GM19324 (cell line): Measurements from ENCODE around the gene TIMP2.
"Not testable (repeated sequence)": the region's sequence is repeated elsewhere in the genome, so short reads cannot be mapped to it uniquely, and the experiment has no call there.

ENCODE experiments used
- ATAC-seq: cut with Tn5 transposase; IDR thresholded peaks from one replicate; pipeline ENCODE4 v1.9.1; 2021; ENCODE audit warnings: mild to moderate bottlenecking, moderate library complexity; ENCODE audit not compliant: unreplicated experiment, low FRiP score

Gene TIMP2

DNA sequence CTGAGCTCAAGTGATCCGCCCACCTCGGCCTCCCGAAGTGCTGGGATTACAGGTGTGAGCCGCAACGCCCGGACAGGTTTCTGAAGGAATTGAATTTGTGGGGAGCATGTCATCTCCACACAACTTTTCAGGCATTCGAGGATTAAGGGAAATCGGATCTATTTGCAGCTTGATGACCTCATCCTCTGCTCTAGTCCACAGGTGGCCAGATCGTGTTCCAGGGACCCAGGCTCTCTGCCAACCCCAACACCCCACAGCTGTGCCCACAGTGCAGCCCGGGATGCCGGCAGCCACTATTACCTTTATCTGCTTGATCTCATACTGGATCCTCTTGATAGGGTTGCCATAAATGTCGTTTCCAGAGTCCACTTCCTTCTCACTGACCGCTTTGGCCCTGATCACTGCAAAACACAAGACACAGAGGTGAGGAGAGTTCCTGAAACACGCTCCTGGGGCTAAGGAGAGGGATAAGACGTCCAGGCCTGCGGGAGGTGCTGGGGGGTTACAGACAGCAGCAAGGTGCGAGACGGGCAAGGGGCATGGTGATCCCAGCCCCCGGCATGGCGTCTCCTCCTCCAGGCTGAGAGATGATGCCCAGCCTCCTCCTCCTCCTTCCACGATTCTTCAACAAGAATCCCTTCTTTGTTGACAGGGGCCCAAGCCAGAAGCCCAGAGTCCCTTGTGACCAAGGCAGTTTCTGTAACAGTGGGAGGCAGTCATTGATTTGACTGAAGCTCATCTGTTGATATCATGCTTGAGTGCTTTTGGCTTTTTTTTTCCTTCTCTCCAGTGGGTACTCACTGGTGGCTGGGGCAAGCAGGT is 51.5 kb downstream of the TIMP2 start:
- no peak for ATAC-seq

DNA sequence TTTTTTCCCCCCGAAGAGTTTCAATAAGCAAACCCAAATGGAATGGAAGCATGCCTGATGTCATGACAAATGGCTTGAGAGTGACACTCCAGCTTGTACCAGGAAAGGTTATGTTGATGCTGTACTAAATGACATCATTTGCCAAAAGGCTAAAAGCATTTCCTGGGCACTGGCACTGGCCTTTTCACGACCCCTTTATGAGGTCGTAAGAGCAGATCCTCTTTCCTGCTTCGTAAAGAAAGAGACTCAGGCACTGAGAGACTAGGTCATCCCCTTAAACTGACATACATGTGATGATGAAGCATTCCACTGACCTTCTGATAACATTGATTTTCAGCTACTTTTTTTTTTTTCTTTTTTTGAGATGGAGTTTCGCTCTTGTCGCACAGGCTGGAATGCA is 52.7 kb downstream of the TIMP2 start:
- no peak for ATAC-seq

DNA sequence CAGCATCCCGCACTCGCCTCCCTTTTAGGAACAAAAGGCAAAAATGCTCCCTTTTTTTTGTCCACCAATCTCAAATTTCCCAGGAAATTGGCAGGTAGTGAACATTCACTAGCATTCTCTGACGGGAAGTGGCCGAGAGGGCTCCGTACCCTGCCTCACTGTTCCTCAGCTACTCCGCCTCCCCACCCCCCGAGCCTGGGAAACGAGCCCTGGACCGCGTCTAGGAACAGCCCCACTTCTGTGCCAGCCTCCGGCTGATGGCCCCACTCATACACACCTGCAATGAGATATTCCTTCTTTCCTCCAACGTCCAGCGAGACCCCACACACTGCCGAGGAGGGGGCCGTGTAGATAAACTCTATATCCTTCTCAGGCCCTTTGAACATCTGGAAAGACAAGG is 54.6 kb downstream of the TIMP2 start:
- ATAC-seq = no peak

DNA sequence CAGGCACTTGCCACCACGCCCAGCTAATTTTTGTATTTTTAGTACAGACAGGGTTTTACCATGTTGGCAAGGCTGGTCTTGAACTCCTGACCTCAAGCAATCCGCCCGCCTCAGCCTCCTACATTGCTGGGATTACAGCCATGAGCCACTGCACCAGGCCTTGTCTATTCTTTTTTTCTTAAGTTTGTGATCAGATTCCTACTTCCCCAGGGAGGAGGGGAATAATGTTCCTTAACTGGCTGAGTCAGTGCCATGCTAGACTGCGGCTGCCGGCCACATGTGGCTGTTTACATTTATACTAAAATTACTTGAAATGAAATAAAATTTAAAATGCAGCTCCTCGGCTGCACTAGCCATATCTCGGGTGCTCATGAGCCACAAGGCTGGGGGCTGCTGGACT is 56.8 kb downstream of the TIMP2 start:
- no peak for ATAC-seq

DNA sequence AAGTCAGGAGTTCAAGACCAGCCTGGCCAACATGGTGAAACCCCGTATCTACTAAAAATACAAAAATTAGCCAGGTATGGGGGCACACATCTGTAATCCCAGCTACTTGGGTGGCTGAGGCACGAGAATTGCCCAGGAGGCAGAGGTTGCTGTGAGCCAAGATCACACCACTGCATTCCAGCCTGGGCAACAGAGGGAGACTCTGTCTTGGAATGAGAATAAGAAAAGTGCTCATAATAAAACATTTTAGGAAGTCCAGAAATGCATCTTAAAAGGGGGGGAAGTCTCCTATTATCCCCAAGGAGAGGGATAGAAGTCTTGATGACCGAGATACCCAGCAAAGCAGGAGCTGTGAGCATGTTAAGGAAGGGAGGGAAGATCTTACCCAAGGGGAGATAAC is 58.1 kb downstream of the TIMP2 start:
- not testable (repeated sequence) for ATAC-seq

DNA sequence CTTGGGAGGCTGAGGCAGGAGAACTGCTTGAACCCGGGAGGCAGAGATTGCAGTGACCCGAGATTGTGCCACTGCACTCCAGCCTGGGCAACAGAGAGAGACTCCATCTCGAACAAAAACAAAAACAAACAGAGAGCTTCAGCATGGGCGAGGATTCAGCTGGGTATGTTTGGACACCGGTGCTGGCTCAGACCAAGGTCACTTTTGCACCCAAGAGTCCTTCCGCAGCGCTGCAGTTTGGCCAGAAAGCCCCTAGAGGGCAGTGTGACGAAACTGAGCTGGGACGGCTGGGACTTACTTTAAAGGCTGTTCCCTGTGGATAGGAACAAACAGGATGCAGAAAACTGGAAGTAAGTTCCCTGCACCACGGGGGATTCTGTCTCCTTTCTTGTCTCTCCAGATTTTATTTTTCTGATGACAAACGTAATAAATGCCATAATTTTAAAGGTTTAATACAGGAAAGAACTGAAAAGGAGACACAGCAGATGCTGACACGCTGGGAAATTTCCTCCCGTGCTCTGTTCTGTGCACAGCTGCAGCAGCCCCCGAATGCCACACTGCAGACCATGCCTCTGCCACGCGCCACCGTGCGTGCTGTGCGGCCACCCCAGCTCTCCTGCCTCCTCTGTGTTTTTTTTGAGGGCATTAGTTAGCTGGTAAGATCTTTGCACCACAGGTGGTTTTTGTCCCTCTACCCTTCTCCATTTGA is 59.4 kb downstream of the TIMP2 start:
- ATAC-seq = no peak

DNA sequence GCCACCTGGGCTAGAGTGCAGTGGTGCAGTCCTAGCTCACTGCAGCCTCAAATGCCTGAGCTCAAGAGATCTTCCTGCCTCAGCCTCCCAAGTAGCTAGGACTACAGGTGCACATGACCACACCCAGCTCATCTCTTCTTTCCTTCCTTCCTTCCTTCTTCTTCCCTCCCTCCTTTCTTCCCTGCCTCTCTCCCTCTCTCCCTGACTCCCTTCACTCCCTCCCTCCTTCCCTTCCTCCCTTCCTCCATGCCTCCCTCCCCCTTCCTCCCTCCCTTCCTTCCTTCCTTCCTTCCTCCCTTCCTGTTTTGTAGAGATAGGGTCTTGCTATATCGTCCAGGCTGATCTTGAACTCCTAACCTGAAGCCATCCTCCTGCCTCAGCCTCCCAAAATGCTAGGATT is 61.1 kb downstream of the TIMP2 start:
- no peak for ATAC-seq

DNA sequence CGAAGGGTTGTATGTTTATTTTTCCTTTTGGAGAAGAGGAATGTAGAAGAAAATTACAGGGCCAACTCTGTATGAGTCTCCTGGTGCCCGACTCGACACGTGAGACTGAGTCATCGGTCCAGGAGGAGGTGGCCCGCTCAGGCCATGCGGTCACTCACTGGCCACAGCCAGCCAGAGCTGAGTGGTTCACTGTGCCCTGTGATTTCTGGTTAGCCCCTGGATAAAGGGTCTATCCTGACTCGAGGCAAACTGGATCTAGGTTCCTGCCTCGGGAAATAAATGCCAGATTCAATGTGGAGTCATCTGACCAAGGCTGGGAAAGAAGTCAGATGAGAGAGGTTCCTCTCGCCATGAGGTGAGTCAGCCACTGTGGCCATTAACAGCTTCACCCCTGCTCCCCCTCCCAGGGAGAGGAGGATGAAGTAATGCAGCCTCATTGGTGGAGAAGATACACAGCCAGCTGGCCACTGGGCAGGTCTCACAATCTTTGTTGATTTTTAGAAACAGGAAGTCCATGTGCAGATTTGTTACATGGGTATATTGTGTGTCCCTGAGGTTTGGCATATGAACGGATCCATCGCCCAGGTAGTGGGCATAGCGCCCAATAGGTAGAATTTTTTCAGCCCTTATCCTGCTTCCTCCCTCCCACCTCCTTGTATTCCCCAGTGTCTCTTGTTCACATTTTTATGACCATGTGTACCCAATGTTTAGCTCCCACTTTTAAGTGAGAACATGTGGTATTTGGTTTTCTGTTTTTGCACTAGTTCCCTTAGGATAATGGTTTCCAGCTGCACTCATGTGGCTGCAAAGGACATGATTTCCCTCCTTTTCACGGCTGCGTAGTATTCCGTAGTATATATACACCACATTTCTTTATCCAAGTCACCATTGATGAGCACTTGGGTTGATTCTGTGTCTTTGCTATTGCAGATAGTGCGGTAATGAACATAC is 62.8 kb downstream of the TIMP2 start:
- ATAC-seq = no peak

DNA sequence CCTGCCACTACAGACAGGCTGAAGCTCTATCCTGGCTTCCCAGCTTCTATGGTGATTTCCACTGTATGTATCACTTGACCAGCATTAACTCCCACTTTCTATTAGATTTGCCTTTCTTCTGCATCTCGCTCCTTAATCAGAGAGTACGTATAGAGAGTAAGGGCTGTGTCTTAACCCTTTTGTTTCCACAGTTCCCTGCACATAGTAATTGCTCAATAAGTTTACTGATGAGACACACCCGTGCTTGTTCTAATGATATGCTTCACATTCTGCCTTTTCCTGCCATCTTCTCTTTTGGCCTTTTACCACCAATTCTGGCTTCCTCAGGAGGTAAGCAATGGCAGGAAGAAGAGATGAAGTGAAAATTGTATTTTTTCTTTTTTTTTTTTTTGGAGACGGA is 64.0 kb downstream of the TIMP2 start:
- ATAC-seq = no peak

DNA sequence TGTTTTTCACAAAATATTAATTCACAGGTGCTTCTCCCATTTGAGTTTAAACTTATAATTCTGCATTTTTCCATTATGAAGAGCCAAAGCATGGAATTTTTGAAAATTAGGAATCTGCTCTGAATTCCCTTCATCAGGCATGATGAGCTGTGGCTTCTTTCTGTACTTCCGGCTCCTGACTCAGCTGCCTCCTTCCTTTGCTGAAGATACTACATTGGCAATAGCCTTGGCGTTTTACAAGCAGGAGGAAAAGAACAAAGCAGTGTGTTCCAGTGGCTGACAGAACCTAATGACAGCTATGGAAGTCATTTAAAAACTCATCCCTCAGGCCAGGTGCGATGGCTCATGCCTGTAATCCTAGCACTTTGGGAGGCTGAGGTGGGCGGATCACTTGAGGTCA is 66.1 kb downstream of the TIMP2 start:
- ATAC-seq = no peak

DNA sequence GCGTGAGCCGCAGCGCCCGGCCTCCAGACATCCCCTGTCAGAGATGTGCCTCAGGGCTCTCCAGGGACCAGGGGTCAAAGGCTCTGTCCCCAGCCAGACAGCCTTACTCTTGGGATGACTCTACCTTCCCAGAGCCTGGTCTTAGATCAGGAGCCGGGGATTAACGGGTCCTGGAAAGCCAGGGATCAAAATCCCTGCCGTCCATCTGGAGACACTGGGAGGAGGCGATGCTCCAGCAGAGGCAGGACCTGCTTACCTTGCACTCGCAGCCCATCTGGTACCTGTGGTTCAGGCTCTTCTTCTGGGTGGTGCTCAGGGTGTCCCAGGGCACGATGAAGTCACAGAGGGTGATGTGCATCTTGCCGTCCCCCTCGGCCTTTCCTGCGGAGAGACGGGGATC is 67.9 kb downstream of the TIMP2 start:
- ATAC-seq = no peak

DNA sequence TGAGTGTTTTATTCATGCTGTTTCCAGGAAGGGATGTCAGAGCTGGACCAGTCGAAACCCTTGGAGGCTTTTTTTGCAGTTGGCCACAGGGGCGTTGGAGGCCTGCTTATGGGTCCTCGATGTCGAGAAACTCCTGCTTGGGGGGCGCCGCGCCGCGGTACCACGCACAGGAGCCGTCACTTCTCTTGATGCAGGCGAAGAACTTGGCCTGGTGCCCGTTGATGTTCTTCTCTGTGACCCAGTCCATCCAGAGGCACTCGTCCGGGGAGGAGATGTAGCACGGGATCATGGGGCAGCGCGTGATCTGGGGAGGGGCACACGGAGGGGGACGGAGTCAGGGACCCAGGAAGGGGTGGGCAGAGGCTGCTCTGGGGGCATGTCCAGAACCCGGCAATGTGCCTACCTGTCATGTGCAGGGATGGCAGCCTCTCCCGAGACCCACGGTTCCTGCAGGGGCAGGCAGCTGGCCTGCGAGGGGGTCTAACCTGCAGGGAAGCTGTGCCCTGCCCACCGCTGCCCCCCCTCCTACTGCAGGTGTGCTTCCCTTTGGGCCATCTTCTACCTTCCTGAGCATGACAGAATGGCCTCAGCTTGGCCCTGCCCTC is 69.5 kb downstream of the TIMP2 start:
- no peak for ATAC-seq

DNA sequence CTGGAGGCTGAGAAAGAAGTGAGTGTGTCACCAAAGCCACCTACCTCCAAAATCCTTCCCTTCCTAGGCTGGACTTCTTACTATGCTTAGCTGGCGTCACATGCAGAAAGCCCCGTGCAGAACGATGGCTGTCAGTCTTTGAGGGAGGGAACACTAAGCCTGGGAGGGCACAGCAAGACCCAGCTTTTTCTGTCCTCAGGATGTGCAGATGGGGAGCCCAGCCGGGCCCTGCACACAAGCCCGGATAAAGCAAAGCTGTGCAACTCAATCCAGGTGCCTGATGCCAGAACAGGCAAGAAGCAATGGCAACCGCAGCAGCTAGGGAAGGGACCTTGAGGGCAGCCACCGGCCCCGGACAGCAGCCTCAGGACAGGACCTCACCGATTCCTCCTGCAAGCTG is 70.7 kb downstream of the TIMP2 start:
- no peak for ATAC-seq

DNA sequence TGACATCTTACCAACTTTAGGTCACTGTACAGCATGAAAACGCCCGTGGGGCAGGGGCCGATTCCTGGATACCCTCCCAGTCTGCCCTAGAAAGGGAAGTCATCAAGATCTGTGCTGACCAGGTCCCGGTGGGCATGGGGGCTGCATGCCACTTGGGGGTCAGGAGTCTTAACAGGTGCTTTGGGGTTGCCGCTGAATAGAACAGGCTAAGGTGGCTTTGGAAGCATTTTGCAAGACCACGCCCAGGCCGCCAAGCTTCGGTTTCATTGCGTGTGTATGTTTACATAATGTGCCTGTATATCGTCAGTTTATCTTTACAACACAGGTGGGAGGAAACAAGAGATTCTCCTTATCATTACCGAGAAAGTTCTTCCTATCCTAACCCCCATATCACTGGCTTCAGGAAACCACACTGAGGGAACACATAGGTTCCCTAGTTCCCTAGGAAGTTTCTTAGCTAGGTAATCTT is 71.2 kb downstream of the TIMP2 start:
- no peak for ATAC-seq

DNA sequence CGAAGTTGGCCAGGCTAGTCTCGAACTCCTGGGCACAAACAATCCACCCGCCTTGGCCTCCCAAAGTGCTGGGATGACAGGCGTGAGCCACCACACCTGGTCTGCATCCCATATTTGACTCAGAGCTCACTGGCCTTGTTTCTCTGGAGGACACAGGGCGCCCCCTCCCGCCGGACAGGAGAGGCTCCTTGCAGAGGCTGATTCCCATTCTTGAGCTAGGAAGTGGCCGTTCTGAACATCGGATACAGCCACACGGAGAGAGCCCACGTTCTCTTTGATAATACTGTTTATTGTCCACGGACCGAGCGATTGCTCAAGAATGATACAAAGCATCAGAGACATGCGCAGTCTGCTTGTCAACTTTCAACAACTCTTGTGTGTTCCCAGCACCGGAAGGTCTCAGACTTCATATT is 72.5 kb downstream of the TIMP2 start:
- no peak for ATAC-seq

DNA sequence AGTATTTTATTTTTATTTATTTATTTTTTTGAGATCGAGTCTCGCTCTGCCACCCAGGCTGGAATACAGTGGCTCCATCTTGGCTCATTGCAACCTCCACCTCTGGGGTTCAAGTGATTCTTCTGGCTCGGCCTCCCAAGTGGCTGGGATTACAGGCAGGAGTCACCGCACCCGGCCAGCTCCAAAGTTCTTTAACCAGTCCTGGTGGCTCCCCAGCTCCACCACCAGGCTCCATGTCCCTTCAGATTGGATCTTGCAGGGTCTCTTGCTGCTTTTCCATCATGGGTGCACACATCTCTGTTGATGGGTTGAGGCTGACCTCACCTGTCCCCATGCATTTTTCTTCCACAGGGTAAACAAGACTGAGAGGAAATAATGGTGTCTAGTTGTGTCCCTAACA is 76.2 kb downstream of the TIMP2 start:
- ATAC-seq = no peak

DNA sequence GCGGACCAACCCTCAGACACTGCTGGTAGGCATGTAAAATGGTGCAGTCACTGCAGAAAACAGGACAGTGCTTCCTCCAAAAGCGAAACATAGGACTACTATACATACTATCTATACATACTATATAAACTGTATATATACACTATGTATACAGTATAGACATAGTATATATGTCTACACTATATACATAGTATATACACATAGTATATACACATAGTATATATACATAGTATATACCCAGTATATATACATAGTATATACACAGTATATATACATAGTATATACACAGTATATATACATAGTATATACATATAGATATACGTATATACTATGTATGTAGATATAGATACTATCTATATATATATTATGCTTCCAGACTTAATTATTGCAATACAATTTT is 78.1 kb downstream of the TIMP2 start:
- no peak for ATAC-seq

DNA sequence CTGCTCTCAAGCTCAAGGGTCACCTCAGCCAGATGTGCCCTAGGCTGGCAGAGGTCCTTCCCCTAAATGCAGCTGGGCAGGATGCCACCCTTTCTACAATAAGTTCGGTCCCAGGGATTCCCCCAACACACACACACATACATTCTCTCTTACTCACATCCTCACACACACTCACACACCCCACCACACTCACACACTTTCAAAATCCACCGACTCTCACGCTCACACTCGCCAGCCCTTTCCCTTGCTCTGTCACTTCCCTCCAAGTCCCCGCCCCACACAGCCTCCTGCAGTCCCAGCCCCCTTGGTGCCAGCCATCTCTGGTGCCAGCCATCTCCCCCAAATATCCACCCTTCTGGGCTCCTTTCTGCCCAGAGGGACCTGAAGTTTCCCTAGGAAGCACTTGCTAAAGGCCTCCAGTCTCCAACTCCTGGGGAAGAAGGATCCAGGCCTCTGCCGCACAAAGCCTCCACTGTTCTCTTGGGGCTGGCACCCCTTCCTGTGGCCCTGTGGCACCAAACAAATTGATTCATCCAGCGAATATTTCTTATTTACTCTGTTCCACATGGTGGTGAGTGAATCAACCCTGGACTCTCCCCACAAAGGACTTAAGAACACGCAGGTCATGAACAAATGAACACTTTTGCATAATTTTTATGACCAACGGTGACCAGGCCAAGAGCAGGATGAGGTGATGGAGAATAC is 80.7 kb downstream of the TIMP2 start:
- no peak for ATAC-seq

DNA sequence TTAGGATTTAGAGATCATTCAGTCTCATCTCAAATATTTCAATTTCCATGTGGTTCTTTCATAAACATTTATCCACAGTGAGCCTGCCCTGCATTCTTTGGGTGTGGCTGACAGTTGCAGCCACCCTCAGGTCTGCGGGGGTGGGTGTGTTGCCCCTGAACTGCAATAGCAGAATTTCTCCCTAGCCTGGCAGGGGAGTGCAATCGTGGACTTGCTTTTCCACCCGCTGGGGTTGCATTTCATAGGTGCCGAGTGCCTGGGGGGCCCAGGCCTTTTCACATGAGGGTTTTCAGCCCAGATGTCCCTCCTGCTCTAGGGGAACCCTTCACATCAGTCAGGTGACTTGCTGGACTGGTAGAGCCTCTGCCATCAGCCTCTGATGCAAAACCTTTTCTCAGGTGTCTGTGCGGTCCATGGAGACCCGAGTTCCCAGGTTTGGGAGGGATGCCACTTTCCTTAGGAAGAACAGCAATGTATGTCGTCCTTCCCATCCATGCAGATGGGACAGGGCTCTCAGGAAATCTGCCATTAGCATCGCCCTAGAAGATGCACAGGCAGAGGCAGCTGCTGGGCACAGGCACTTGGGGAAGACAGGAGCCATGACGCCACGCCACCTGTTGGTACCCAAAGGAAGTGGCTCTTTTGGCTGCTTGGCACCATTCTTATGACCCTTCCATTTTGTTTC is 82.2 kb downstream of the TIMP2 start:
- no peak for ATAC-seq
